ENCODE data around the gene PRKAR2B. TPM values are rescaled to one million over a fixed set of nuclear protein-coding genes. Genes with fewer than 3 reads are reported as not detected.

The PRKAR2B gene
- total and polyA plus RNA-seq, 2 donors (not counting 1 experiment from before 2014, with no cell fraction given): 6.5 to 14.7 TPM

DNA sequence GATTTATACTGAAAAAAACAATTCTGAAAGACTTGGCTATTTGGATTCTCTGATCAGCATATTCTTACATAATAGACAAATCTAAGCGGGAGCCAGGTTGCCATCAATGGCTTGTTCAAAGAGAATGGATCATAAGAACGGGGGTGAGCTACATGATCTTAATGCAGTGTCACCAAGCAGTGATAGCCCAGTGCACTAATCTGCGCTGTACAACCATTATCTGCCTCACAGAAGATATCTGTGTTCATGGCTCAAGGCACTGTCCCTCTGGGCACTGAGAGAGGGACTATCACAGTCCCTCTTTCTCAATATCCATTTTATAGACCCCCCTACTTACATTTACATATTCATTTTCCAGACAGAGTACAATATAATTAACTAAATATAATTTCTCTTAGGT lies 22.9 kb upstream of the PRKAR2B start:
- H3K27ac ChIP-seq (ENCODE audit: insufficient read depth, low read length): no peak overlapping the region
- no peak overlapping the region for H3K4me2 ChIP-seq (ENCODE audit: extremely low read depth, insufficient read depth, low read length)
- no peak overlapping the region for H3K9ac ChIP-seq (ENCODE audit: insufficient read depth, low read length)
- no peaks in the 10 kb centered on the region for H3K79me2 ChIP-seq (ENCODE audit: control insufficient read depth, insufficient read depth, low read length)
- H3K27me3 ChIP-seq (ENCODE audit: control insufficient read depth, insufficient read depth, low read length): no peaks in the 10 kb centered on the region
- DNase-seq (ENCODE audit: low read depth in 2 of 2): no peak
- H3K36me3 ChIP-seq (ENCODE audit: control insufficient read depth, insufficient read depth, low read length): no peaks in the 10 kb centered on the region
- peaks cover 2% of the 10 kb centered on the region for H3K4me1 ChIP-seq (ENCODE audit: control insufficient read depth, extremely low read depth, insufficient read depth, low read length)
- H2AFZ ChIP-seq (ENCODE audit: low read length): no peak overlapping the region
- no peak for TF ChIP-seq EZH2 (IDR thresholded peaks at IDR 0.05; ENCODE audit: low read length, missing control alignments)
- TF ChIP-seq, protein P1, sequence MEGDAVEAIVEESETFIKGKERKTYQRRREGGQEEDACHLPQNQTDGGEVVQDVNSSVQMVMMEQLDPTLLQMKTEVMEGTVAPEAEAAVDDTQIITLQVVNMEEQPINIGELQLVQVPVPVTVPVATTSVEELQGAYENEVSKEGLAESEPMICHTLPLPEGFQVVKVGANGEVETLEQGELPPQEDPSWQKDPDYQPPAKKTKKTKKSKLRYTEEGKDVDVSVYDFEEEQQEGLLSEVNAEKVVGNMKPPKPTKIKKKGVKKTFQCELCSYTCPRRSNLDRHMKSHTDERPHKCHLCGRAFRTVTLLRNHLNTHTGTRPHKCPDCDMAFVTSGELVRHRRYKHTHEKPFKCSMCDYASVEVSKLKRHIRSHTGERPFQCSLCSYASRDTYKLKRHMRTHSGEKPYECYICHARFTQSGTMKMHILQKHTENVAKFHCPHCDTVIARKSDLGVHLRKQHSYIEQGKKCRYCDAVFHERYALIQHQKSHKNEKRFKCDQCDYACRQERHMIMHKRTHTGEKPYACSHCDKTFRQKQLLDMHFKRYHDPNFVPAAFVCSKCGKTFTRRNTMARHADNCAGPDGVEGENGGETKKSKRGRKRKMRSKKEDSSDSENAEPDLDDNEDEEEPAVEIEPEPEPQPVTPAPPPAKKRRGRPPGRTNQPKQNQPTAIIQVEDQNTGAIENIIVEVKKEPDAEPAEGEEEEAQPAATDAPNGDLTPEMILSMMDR (conservative IDR thresholded peaks at IDR 0.05 in 1 of 2, IDR thresholded peaks at IDR 0.05 in 1 of 2; ENCODE audit: low read depth in 1 of 2, low read length in 2 of 2): no peak
- no peaks in the 10 kb centered on the region for H3K9me3 ChIP-seq (ENCODE audit: control insufficient read depth, insufficient read depth, low read depth, low read length)
- no peaks in the 10 kb centered on the region for H4K20me1 ChIP-seq (ENCODE audit: control insufficient read depth, extremely low read depth, insufficient read depth, low read length)
- H3K4me3 ChIP-seq (replicated peaks in 1 of 4; ENCODE audit: control extremely low read depth in 1 of 4, insufficient read depth in 1 of 4, low read depth in 3 of 4, low read length in 4 of 4): no peak overlapping the region

GRCh38 chr7:107023522-107024151 lies 20.9 kb upstream of the PRKAR2B start:
- Histone ChIP-seq H3K79me2 (ENCODE audit: control insufficient read depth, insufficient read depth, low read length) (no peaks in the 10 kb centered on the region), H4K20me1 (ENCODE audit: control insufficient read depth, extremely low read depth, insufficient read depth, low read length) (no peaks in the 10 kb centered on the region), H3K27me3 (ENCODE audit: control insufficient read depth, insufficient read depth, low read length) (no peaks in the 10 kb centered on the region), H3K4me1 (ENCODE audit: control insufficient read depth, extremely low read depth, insufficient read depth, low read length) (peaks cover 2% of the 10 kb centered on the region), H3K9ac (ENCODE audit: insufficient read depth, low read length) (no peak overlapping the region), H2AFZ (ENCODE audit: low read length) (no peak overlapping the region), H3K4me3 (replicated peaks in 1 of 4; ENCODE audit: control extremely low read depth in 1 of 4, insufficient read depth in 1 of 4, low read depth in 3 of 4, low read length in 4 of 4) (no peak overlapping the region), H3K36me3 (ENCODE audit: control insufficient read depth, insufficient read depth, low read length) (no peaks in the 10 kb centered on the region), H3K4me2 (ENCODE audit: extremely low read depth, insufficient read depth, low read length) (no peak overlapping the region), H3K27ac (ENCODE audit: insufficient read depth, low read length) (no peak overlapping the region), H3K9me3 (ENCODE audit: control insufficient read depth, insufficient read depth, low read depth, low read length) (no peaks in the 10 kb centered on the region)
- TF ChIP-seq, protein P1 (conservative IDR thresholded peaks at IDR 0.05 in 1 of 2, IDR thresholded peaks at IDR 0.05 in 1 of 2; ENCODE audit: low read depth in 1 of 2, low read length in 2 of 2): no peak
- no peak for TF ChIP-seq EZH2 (IDR thresholded peaks at IDR 0.05; ENCODE audit: low read length, missing control alignments)
- peak in 1 of 2 donors; percentile 80 for DNase-seq (ENCODE audit: low read depth in 2 of 2)

DNA sequence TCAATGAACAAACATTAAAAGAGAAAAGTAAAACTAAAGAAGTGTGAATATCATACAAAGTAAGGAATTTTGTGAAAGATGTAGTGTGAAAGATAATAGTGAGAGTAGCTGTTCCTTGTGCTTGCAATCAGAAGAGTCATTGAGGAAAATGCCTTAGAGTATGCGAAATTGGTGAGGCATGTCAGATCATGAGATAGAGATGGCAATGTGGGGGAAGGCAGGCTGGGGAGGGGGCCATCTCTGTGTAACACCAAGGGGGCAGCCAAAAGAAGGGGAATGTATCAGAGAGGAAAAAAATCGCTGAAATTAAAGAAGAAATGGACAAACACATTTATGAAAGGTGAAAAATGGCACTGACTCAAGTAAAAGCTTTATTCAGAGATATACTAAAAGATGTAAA lies 19.6 kb upstream of the PRKAR2B start:
- peaks cover 2% of the 10 kb centered on the region for H3K4me1 ChIP-seq (ENCODE audit: control insufficient read depth, extremely low read depth, insufficient read depth, low read length)
- no peaks in the 10 kb centered on the region for H3K9me3 ChIP-seq (ENCODE audit: control insufficient read depth, insufficient read depth, low read depth, low read length)
- H3K27ac ChIP-seq (ENCODE audit: insufficient read depth, low read length): no peak overlapping the region
- H3K79me2 ChIP-seq (ENCODE audit: control insufficient read depth, insufficient read depth, low read length): no peaks in the 10 kb centered on the region
- H4K20me1 ChIP-seq (ENCODE audit: control insufficient read depth, extremely low read depth, insufficient read depth, low read length): no peaks in the 10 kb centered on the region
- H2AFZ ChIP-seq (ENCODE audit: low read length): no peak overlapping the region
- H3K9ac ChIP-seq (ENCODE audit: insufficient read depth, low read length): no peak overlapping the region
- H3K36me3 ChIP-seq (ENCODE audit: control insufficient read depth, insufficient read depth, low read length): no peaks in the 10 kb centered on the region
- no peak overlapping the region for H3K4me3 ChIP-seq (replicated peaks in 1 of 4; ENCODE audit: control extremely low read depth in 1 of 4, insufficient read depth in 1 of 4, low read depth in 3 of 4, low read length in 4 of 4)
- no peak for DNase-seq (ENCODE audit: low read depth in 2 of 2)
- H3K4me2 ChIP-seq (ENCODE audit: extremely low read depth, insufficient read depth, low read length): no peak overlapping the region
- H3K27me3 ChIP-seq (ENCODE audit: control insufficient read depth, insufficient read depth, low read length): no peaks in the 10 kb centered on the region
- TF ChIP-seq, protein P1 (conservative IDR thresholded peaks at IDR 0.05 in 1 of 2, IDR thresholded peaks at IDR 0.05 in 1 of 2; ENCODE audit: low read depth in 1 of 2, low read length in 2 of 2): no peak
- TF ChIP-seq EZH2 (IDR thresholded peaks at IDR 0.05; ENCODE audit: low read length, missing control alignments): no peak
